Measurements from ENCODE around the gene TXLNB. TPM values are rescaled to one million over a fixed set of nuclear protein-coding genes. Genes with fewer than 3 reads are reported as not detected.

TXLNB gene
- total and polyA plus RNA-seq, 4 donors = 0.15 to 0.23 (median 0.17) TPM; not detected in 1

DNA sequence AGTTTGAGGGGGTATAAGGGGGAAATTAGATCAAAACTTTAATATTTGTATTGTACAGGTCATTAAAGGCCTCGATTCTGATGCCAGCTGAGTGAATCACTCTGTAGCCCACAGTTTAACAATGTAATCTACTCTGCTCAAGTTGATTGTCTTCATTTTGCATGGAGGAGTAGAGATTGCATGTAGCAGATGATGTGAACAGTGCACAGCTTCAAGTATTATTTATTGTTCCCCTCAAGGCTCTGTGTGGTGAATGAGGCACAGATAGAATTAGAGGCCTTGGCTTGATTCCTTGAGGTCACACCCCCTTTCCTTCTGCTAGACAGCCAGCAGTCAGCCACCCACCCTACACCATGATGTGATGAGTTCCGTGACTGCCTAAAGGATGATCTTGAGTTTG lies 38.1 kb downstream of the TXLNB start:
- H3K4me1 ChIP-seq (ENCODE audit: control insufficient read depth in 4 of 4, insufficient read depth in 4 of 4, low read length in 3 of 4) = no peaks in the 10 kb centered on the region
- H3K36me3 ChIP-seq (ENCODE audit: control insufficient read depth in 4 of 4, insufficient read depth in 3 of 4, low read depth in 1 of 4, low read length in 3 of 4) = no peaks in the 10 kb centered on the region
- no peak for TF ChIP-seq TAF1 (conservative IDR thresholded peaks at IDR 0.05)
- no peak for TF ChIP-seq GABPA (IDR thresholded peaks at IDR 0.05 in 1 of 2, conservative IDR thresholded peaks at IDR 0.05 in 1 of 2)
- no peak for TF ChIP-seq FOXA2 (IDR thresholded peaks at IDR 0.05)
- no peak overlapping the region for H3K27ac ChIP-seq (ENCODE audit: low read depth in 1 of 2, low read length in 2 of 2)
- DNase-seq (ENCODE audit: low spot score) = no peak
- no peaks in the 10 kb centered on the region for H3K9me3 ChIP-seq (ENCODE audit: control insufficient read depth in 4 of 4, low read length in 3 of 4)
- 84% methylated on average over 2 of the region's 2 CpGs for WGBS
- no peaks in the 10 kb centered on the region for H3K27me3 ChIP-seq (ENCODE audit: control insufficient read depth in 4 of 4, insufficient read depth in 4 of 4, low read length in 3 of 4)
- no peak overlapping the region for H3K4me3 ChIP-seq (ENCODE audit: low read depth in 1 of 3, low read length in 3 of 3)
- H3K9ac ChIP-seq (ENCODE audit: low read depth in 1 of 2, low read length in 2 of 2) = no peak overlapping the region

DNA sequence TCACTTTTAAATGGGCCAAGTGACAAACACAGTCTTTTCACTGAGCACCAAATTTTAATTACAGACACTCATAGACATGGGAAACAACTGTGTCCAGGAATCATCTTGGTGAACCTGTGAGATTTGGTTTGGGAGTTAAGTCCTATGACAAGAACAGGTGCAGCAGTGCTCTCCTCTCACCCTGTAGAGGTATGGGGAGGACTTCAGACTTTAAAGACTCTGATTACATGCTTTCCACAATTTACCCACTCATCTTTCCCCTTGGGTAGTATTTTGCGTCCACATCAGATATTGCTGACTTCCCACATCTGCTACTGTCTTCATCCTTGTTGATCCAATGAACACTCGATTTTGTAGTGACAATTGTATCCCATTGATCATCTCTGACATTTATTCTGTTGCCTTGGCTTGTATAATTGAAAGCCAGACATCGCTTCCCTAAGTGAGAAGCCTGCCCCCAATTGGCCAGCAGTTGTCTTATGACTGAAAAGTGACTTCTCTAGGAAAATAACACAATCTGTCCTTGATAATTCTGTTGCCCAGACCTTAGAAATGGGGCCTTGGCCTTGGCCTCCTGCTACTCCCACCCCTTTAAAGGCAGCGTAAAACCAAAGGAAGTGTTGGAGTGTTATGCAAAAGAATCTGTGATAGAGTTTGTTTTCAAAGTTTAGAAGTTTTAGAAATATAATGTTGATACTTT lies 40.0 kb downstream of the TXLNB start:
- Histone ChIP-seq H3K4me1 (ENCODE audit: control insufficient read depth in 4 of 4, insufficient read depth in 4 of 4, low read length in 3 of 4) (no peaks in the 10 kb centered on the region), H3K36me3 (ENCODE audit: control insufficient read depth in 4 of 4, insufficient read depth in 3 of 4, low read depth in 1 of 4, low read length in 3 of 4) (no peaks in the 10 kb centered on the region), H3K4me3 (ENCODE audit: low read depth in 1 of 3, low read length in 3 of 3) (no peak overlapping the region), H3K9me3 (ENCODE audit: control insufficient read depth in 4 of 4, low read length in 3 of 4) (no peaks in the 10 kb centered on the region), H3K27me3 (ENCODE audit: control insufficient read depth in 4 of 4, insufficient read depth in 4 of 4, low read length in 3 of 4) (no peaks in the 10 kb centered on the region), H3K27ac (ENCODE audit: low read depth in 1 of 2, low read length in 2 of 2) (no peak overlapping the region), H3K9ac (ENCODE audit: low read depth in 1 of 2, low read length in 2 of 2) (no peak overlapping the region)
- DNase-seq (ENCODE audit: low spot score) = no peak
- TF ChIP-seq, protein P1, sequence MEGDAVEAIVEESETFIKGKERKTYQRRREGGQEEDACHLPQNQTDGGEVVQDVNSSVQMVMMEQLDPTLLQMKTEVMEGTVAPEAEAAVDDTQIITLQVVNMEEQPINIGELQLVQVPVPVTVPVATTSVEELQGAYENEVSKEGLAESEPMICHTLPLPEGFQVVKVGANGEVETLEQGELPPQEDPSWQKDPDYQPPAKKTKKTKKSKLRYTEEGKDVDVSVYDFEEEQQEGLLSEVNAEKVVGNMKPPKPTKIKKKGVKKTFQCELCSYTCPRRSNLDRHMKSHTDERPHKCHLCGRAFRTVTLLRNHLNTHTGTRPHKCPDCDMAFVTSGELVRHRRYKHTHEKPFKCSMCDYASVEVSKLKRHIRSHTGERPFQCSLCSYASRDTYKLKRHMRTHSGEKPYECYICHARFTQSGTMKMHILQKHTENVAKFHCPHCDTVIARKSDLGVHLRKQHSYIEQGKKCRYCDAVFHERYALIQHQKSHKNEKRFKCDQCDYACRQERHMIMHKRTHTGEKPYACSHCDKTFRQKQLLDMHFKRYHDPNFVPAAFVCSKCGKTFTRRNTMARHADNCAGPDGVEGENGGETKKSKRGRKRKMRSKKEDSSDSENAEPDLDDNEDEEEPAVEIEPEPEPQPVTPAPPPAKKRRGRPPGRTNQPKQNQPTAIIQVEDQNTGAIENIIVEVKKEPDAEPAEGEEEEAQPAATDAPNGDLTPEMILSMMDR (IDR thresholded peaks at IDR 0.05; ENCODE audit: low read depth, low read length, missing input control) = no peak
- TF ChIP-seq YY1 (IDR thresholded peaks at IDR 0.05) = no peak
- TF ChIP-seq RXRA (IDR thresholded peaks at IDR 0.05) = no peak
- TF ChIP-seq TAF1 (conservative IDR thresholded peaks at IDR 0.05) = no peak
- TF ChIP-seq JUND (IDR thresholded peaks at IDR 0.05) = no peak
- TF ChIP-seq HNF4A (conservative IDR thresholded peaks at IDR 0.05) = no peak
- TF ChIP-seq GABPA (IDR thresholded peaks at IDR 0.05 in 1 of 2, conservative IDR thresholded peaks at IDR 0.05 in 1 of 2) = no peak
- TF ChIP-seq NR2F2 (IDR thresholded peaks at IDR 0.05) = peak; percentile 4
- TF ChIP-seq HNF4G (IDR thresholded peaks at IDR 0.05) = no peak
- WGBS = 76% methylated on average over 4 of the region's 4 CpGs

DNA sequence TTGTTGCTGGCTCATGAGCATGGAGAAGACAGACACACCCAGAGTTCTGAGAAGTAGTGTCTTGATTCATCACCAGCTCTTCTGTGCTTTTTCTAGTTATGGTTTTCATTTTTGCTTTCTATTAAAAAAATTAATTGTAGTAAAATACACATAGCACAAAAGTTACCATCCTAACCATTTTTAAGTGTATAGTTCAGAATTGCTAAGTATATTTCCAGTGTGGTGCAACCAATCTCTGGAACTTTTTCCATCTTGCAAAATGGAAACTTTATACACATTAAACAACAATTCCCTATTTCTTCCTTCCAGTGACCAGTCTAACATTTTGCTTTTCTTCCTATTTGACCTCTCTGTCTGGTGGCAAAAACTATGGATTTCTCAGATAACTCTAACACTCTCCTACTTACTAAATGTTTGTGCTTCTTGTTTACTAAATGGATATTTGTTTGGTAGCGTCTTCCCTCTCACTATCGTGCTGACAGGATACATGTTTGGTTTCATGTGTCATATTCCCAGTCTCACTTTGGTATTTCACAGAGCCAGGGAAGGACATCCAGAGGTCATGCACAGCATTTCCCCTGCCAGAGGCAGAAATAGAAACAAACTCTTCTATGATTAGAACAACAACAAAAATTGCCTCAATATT lies 40.6 kb downstream of the TXLNB start:
- 53% methylated on average over 2 of the region's 2 CpGs for WGBS
- no peaks in the 10 kb centered on the region for H3K36me3 ChIP-seq (ENCODE audit: control insufficient read depth in 4 of 4, insufficient read depth in 3 of 4, low read depth in 1 of 4, low read length in 3 of 4)
- H3K4me3 ChIP-seq (ENCODE audit: low read depth in 1 of 3, low read length in 3 of 3) = no peak overlapping the region
- H3K4me1 ChIP-seq (ENCODE audit: control insufficient read depth in 4 of 4, insufficient read depth in 4 of 4, low read length in 3 of 4) = no peaks in the 10 kb centered on the region
- H3K27me3 ChIP-seq (ENCODE audit: control insufficient read depth in 4 of 4, insufficient read depth in 4 of 4, low read length in 3 of 4) = no peaks in the 10 kb centered on the region
- no peaks in the 10 kb centered on the region for H3K9me3 ChIP-seq (ENCODE audit: control insufficient read depth in 4 of 4, low read length in 3 of 4)
- H3K9ac ChIP-seq (ENCODE audit: low read depth in 1 of 2, low read length in 2 of 2) = no peak overlapping the region
- no peak overlapping the region for H3K27ac ChIP-seq (ENCODE audit: low read depth in 1 of 2, low read length in 2 of 2)
- no peak for DNase-seq (ENCODE audit: low spot score)
- TF ChIP-seq HNF4G (IDR thresholded peaks at IDR 0.05) (no peak), NR2F2 (IDR thresholded peaks at IDR 0.05) (peak; percentile 82), YY1 (IDR thresholded peaks at IDR 0.05) (no peak), FOXA1 (IDR thresholded peaks at IDR 0.05) (no peak), FOXA2 (IDR thresholded peaks at IDR 0.05) (no peak), JUND (IDR thresholded peaks at IDR 0.05) (no peak), SP1 (IDR thresholded peaks at IDR 0.05) (peak; percentile 33), RXRA (IDR thresholded peaks at IDR 0.05) (peak; percentile 27 to 31), EGR1 (IDR thresholded peaks at IDR 0.05; ENCODE audit: low read depth in 2 of 2) (no peak), HNF4A (conservative IDR thresholded peaks at IDR 0.05) (no peak)
- TF ChIP-seq, protein P2, sequence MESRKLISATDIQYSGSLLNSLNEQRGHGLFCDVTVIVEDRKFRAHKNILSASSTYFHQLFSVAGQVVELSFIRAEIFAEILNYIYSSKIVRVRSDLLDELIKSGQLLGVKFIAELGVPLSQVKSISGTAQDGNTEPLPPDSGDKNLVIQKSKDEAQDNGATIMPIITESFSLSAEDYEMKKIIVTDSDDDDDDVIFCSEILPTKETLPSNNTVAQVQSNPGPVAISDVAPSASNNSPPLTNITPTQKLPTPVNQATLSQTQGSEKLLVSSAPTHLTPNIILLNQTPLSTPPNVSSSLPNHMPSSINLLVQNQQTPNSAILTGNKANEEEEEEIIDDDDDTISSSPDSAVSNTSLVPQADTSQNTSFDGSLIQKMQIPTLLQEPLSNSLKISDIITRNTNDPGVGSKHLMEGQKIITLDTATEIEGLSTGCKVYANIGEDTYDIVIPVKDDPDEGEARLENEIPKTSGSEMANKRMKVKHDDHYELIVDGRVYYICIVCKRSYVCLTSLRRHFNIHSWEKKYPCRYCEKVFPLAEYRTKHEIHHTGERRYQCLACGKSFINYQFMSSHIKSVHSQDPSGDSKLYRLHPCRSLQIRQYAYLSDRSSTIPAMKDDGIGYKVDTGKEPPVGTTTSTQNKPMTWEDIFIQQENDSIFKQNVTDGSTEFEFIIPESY (IDR thresholded peaks at IDR 0.05) = no peak
- TF ChIP-seq, protein P1 (IDR thresholded peaks at IDR 0.05; ENCODE audit: low read depth, low read length, missing input control) = no peak
- TF ChIP-seq, protein P3, sequence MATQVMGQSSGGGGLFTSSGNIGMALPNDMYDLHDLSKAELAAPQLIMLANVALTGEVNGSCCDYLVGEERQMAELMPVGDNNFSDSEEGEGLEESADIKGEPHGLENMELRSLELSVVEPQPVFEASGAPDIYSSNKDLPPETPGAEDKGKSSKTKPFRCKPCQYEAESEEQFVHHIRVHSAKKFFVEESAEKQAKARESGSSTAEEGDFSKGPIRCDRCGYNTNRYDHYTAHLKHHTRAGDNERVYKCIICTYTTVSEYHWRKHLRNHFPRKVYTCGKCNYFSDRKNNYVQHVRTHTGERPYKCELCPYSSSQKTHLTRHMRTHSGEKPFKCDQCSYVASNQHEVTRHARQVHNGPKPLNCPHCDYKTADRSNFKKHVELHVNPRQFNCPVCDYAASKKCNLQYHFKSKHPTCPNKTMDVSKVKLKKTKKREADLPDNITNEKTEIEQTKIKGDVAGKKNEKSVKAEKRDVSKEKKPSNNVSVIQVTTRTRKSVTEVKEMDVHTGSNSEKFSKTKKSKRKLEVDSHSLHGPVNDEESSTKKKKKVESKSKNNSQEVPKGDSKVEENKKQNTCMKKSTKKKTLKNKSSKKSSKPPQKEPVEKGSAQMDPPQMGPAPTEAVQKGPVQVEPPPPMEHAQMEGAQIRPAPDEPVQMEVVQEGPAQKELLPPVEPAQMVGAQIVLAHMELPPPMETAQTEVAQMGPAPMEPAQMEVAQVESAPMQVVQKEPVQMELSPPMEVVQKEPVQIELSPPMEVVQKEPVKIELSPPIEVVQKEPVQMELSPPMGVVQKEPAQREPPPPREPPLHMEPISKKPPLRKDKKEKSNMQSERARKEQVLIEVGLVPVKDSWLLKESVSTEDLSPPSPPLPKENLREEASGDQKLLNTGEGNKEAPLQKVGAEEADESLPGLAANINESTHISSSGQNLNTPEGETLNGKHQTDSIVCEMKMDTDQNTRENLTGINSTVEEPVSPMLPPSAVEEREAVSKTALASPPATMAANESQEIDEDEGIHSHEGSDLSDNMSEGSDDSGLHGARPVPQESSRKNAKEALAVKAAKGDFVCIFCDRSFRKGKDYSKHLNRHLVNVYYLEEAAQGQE (IDR thresholded peaks at IDR 0.05) = no peak
- TF ChIP-seq, protein P4, sequence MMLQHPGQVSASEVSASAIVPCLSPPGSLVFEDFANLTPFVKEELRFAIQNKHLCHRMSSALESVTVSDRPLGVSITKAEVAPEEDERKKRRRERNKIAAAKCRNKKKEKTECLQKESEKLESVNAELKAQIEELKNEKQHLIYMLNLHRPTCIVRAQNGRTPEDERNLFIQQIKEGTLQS (IDR thresholded peaks at IDR 0.05) = no peak

Data from liver (tissue), 9 donors.